ENCODE data around the gene DEDD. TPM values are rescaled to one million over a fixed set of nuclear protein-coding genes. Genes with fewer than 3 reads are reported as not detected.

Gene DEDD
- total and polyA plus RNA-seq, 2 experiments from 2014 or later: 22.8 to 35.3 TPM

- no peak overlapping the region for H2AFZ ChIP-seq
- peaks cover 25% of the 10 kb centered on the region for H3K4me1 Mint-ChIP-seq
- ATAC-seq (no peak), DNase-seq (ENCODE audit: low spot score) (no peak)
- no peaks in the 10 kb centered on the region for H4K20me1 ChIP-seq (replicated peaks; ENCODE audit: insufficient read depth)
- H3F3A ChIP-seq (replicated peaks; ENCODE audit: low read depth): peaks cover 27% of the 10 kb centered on the region
- no peaks in the 10 kb centered on the region; the same call in none of the 2 replicates for H3K36me3 ChIP-seq (ENCODE audit: insufficient read depth)
- H3K27me3 Mint-ChIP-seq (ENCODE audit: insufficient read depth, low read depth, poor library complexity): peaks cover 17% of the 10 kb centered on the region
- peaks cover 37% of the 10 kb centered on the region for H3K36me3 Mint-ChIP-seq (ENCODE audit: low read depth)
- H3K4me2 ChIP-seq: peak overlapping the region; percentile 96
- peaks cover 14% of the 10 kb centered on the region; the same call in 1 of the 2 replicates for H3K79me2 ChIP-seq (replicated peaks; ENCODE audit: insufficient read depth)
- H3K27me3 ChIP-seq (ENCODE audit: insufficient read depth): no peaks in the 10 kb centered on the region
- peak overlapping the region; percentile 43 for H3K27ac ChIP-seq (ENCODE audit: low read depth)
- H3K4me3 Mint-ChIP-seq: peak overlapping the region; percentile 84
- H3K9me3 Mint-ChIP-seq: no peaks in the 10 kb centered on the region
- peak overlapping the region; percentile 85 for H3K4me3 ChIP-seq
- peak overlapping the region; percentile 76 for H3K27ac Mint-ChIP-seq
- no peaks in the 10 kb centered on the region for H3K9me2 ChIP-seq (ENCODE audit: insufficient read depth)
- TF ChIP-seq CREB1 (CRISPR knock-in tag; IDR thresholded peaks at IDR 0.05; ENCODE audit: low read depth): no peak
- H3K4me1 ChIP-seq (ENCODE audit: insufficient read depth): peaks cover 9% of the 10 kb centered on the region; the same call in 1 of the 2 replicates
Measured at GRCh38 chr1:161158316-161159010, 26.0 kb upstream of the DEDD start.

GRCh38 chr1:161157867-161158266, 25.4 kb upstream of the DEDD start:
- no peaks in the 10 kb centered on the region for H4K20me1 ChIP-seq (replicated peaks; ENCODE audit: insufficient read depth)
- Mint-ChIP-seq H3K4me1 (peaks cover 25% of the 10 kb centered on the region), H3K27me3 (ENCODE audit: insufficient read depth, low read depth, poor library complexity) (peaks cover 17% of the 10 kb centered on the region), H3K27ac (no peak overlapping the region), H3K4me3 (peak overlapping the region; percentile 84; the same call in 1 of the 3 replicates), H3K9me3 (no peaks in the 10 kb centered on the region), H3K36me3 (ENCODE audit: low read depth) (peaks cover 35% of the 10 kb centered on the region)
- H3K4me1 ChIP-seq (ENCODE audit: insufficient read depth): peaks cover 13% of the 10 kb centered on the region
- H3K27me3 ChIP-seq (ENCODE audit: insufficient read depth): no peaks in the 10 kb centered on the region
- peaks cover 27% of the 10 kb centered on the region for H3F3A ChIP-seq (replicated peaks; ENCODE audit: low read depth)
- H3K4me3 ChIP-seq: no peak overlapping the region
- no peak for DNase-seq (ENCODE audit: low spot score)
- no peak overlapping the region for H3K27ac ChIP-seq (ENCODE audit: low read depth)
- H3K36me3 ChIP-seq (ENCODE audit: insufficient read depth): no peaks in the 10 kb centered on the region; the same call in none of the 2 replicates
- H3K9me2 ChIP-seq (ENCODE audit: insufficient read depth): no peaks in the 10 kb centered on the region
- no peak overlapping the region for H2AFZ ChIP-seq
- H3K79me2 ChIP-seq (replicated peaks; ENCODE audit: insufficient read depth): peaks cover 14% of the 10 kb centered on the region; the same call in 1 of the 2 replicates
- H3K4me2 ChIP-seq: no peak overlapping the region
- ATAC-seq: no peak
- TF ChIP-seq ETS1 (IDR thresholded peaks at IDR 0.05) (no peak), CTCF (conservative IDR thresholded peaks at IDR 0.05; ENCODE audit: low read depth in 2 of 2) (no peak), JUNB (IDR thresholded peaks at IDR 0.05; ENCODE audit: unreplicated experiment) (no peak), STAT1 (IDR thresholded peaks at IDR 0.05; ENCODE audit: unreplicated experiment) (no peak), EZH2phosphoT487 (IDR thresholded peaks at IDR 0.05; ENCODE audit: unreplicated experiment) (no peak), EZH2 (IDR thresholded peaks at IDR 0.05; ENCODE audit: low read depth, unreplicated experiment) (no peak), ZNF114 (CRISPR knock-in tag; IDR thresholded peaks at IDR 0.05) (no peak), ZNF462 (CRISPR knock-in tag; IDR thresholded peaks at IDR 0.05) (no peak), CREB1 (CRISPR knock-in tag; IDR thresholded peaks at IDR 0.05; ENCODE audit: low read depth) (no peak), POLR2AphosphoS5 (IDR thresholded peaks at IDR 0.05; ENCODE audit: low read depth) (no peak), NANOG (IDR thresholded peaks at IDR 0.05; ENCODE audit: borderline replicate concordance) (no peak)
